Heart left ventricle (tissue), 13 donors: ENCODE data around the gene ARPC2.

Experiments used
- CTCF ChIP-seq, 12 donors: fragments of 200-600 bp; sonication (generic) in 4 of 12; IDR thresholded peaks; one replicate each; pipeline versions ENCODE4 v1.5.0 to v1.8.0; 2018 to 2022; ENCODE audit warnings: antibody characterized with exemption in 12 of 12, mild to moderate bottlenecking in 5 of 12
- POLR2A ChIP-seq, 2 donors: fragments of 450-650 bp; IDR thresholded peaks; one replicate each; pipeline ENCODE4 v1.6.1; 2017; ENCODE audit warnings: antibody characterized with exemption in 2 of 2, mild to moderate bottlenecking in 2 of 2, moderate library complexity in 2 of 2
- donor health status: ischemic (EF 13 %, LVEDD 7.1; RV severe dilation, severe dysfunction).
- donor health status: DM: no; HTN: yes; CAD: no.
- donor health status: DM: no; HTN: no; CAD: no.
- donor health status: ischemic (EF 25% LVEDD 6.9; RV normal size, moderate dysfunction).
- donor health status: ischemic (EF 25% LVEDD 5.7; RV mildly dilated, moderate dysfunction).
- donor health status: ischemic (EF 35%, LVEDD 5.7; RV mildly dilated, moderate dysfunction).
- donor health status: nonischemic (EF 11% LVEDD 7.7; RV severe dilation, severe dysfunction).
- donor health status: DM: yes; HTN: yes; CAD: no.
- donor health status: PGD.
- donor health status: ischemic (EF 29% LVEDD 5.4; RV normal size, mild dysfunction).
- donor health status: nonischemic (EF 23%, LVEDD 6.1; RV moderate dilation, normal function).

DNA sequence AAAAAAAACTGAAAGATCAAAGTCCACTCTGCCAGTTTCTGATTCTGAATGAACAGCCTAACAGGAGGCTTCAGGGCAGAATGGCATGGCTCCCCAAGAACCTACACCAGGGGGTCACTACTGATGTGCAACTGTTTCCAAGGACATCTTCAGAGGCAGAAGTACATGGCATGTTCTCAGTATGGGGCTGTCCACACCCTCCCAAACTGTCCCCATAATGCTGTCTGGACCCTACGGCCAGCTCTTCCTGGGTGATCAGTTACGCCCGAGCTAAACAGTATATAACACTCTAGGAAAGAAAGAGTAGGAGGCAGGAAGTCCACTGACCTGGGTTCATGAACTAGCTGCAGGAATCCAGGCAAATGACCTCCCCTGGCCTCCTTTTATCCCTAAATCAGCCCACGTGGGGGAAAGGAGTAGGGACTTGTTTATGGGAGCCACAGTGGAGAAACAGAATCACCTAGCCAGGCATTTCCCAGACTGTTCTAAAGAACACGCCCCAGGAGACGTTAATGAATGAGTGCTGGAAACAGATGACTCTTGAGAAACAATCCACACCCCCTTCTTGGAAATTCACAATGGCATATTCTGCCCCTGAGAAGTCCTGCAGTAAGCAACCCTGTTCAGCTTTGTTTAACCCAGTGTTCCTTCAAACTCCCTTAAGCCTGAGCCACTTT, 72.8 kb downstream of the ARPC2 start:
- no peak for TF ChIP-seq CTCF (IDR thresholded peaks at IDR 0.05)
- no peak for TF ChIP-seq POLR2A (IDR thresholded peaks at IDR 0.05)
